GM23338 (cell line): ENCODE measurements around the gene ZNF664.

Experiments
- CTCF ChIP-seq, 2 experiments: fragments of 200-600 bp in 1 of 2; sonication (generic) in 1 of 2; conservative IDR thresholded peaks; 2 replicates each; pipeline versions ENCODE4 v1.5.1 to v1.6.1; 2016 to 2017; ENCODE audit warnings: antibody characterized with exemption in 2 of 2, low read depth in 2 of 2, mild to moderate bottlenecking in 2 of 2, moderate library complexity in 1 of 2
- EZH2 ChIP-seq: fragments of 200-600 bp; sonication (generic); IDR thresholded peaks from one replicate; pipeline ENCODE4 v1.8.0; 2017; ENCODE audit warnings: antibody characterized with exemption, mild to moderate bottlenecking, low read depth; ENCODE audit not compliant: unreplicated experiment
- JUNB ChIP-seq: IDR thresholded peaks from one replicate; pipeline ENCODE4 v1.6.1; 2016; ENCODE audit warnings: antibody characterized with exemption; ENCODE audit not compliant: unreplicated experiment
- POLR2AphosphoS5 ChIP-seq: IDR thresholded peaks from 2 replicates; pipeline ENCODE4 v1.6.1; 2016; ENCODE audit warnings: antibody characterized with exemption, low read depth

- no peak for TF ChIP-seq JUNB
- no peak for TF ChIP-seq CTCF (conservative IDR thresholded peaks at IDR 0.05; ENCODE audit: low read depth in 2 of 2)
- TF ChIP-seq POLR2AphosphoS5 = no peak
- TF ChIP-seq EZH2 = no peak
Measured at GRCh38 chr12:123929946-123930583, 43.0 kb upstream of the ZNF664 start.
